AG10803 (cell line): ENCODE data around the gene SLC25A22.

Source experiments
- DNase-seq: peaks from one replicate; pipeline ENCODE4 v3.0.0; 2010; ENCODE audit warnings: low read depth
- H3K4me3 ChIP-seq: 2 replicates; pipeline ENCODE4 v1.5.1; 2011; ENCODE audit warnings: mild to moderate bottlenecking, low read length, control low read depth
- CTCF ChIP-seq: conservative IDR thresholded peaks from 2 replicates; pipeline ENCODE4 v1.5.1; 2011; ENCODE audit warnings: mild to moderate bottlenecking, low read length, control low read depth, inconsistent platforms

SLC25A22 gene

GRCh38 chr11:776561-777287 lies 21.4 kb downstream of the SLC25A22 start:
- H3K4me3 ChIP-seq: peak overlapping the region; percentile 82
- TF ChIP-seq CTCF: no peak
- no peak for DNase-seq

GRCh38 chr11:776263-776560 lies 21.9 kb downstream of the SLC25A22 start:
- no peak for DNase-seq

GRCh38 chr11:774873-775592 lies 23.0 kb downstream of the SLC25A22 start:
- peak; percentile 22 for DNase-seq
- H3K4me3 ChIP-seq: peak overlapping the region; percentile 82
- TF ChIP-seq CTCF: no peak

More at GRCh38 chr11:776263-776560, 21.9 kb downstream of the SLC25A22 start:
- no peak for TF ChIP-seq CTCF
- peak overlapping the region; percentile 82 for H3K4me3 ChIP-seq

- H3K4me3 ChIP-seq: no peak overlapping the region
- DNase-seq: no peak
- TF ChIP-seq CTCF: no peak
Observed at GRCh38 chr11:773830-774229, 24.3 kb downstream of the SLC25A22 start.

GRCh38 chr11:773425-773824 lies 24.7 kb downstream of the SLC25A22 start:
- DNase-seq: no peak
- no peak overlapping the region for H3K4me3 ChIP-seq
- no peak for TF ChIP-seq CTCF

- DNase-seq: no peak
- TF ChIP-seq CTCF: no peak
- no peak overlapping the region for H3K4me3 ChIP-seq
Observed at GRCh38 chr11:772429-773390, 25.4 kb downstream of the SLC25A22 start.
